ENCODE measurements around the gene APOL5. TPM values are rescaled to one million over a fixed set of nuclear protein-coding genes. Genes with fewer than 3 reads are reported as not detected.
A peak's percentile ranks its signal among the peaks of the same experiment; 100 is the strongest.
"Not testable (repeated sequence)": the region's sequence is repeated elsewhere in the genome, so short reads cannot be mapped to it uniquely, and the experiment has no call there.

The APOL5 gene, protein sequence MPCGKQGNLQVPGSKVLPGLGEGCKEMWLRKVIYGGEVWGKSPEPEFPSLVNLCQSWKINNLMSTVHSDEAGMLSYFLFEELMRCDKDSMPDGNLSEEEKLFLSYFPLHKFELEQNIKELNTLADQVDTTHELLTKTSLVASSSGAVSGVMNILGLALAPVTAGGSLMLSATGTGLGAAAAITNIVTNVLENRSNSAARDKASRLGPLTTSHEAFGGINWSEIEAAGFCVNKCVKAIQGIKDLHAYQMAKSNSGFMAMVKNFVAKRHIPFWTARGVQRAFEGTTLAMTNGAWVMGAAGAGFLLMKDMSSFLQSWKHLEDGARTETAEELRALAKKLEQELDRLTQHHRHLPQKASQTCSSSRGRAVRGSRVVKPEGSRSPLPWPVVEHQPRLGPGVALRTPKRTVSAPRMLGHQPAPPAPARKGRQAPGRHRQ
- total RNA-seq (not detected), total RNA-seq (0 to 0.08 (median 0) reads per million in 29 experiments)
- total RNA-seq (2013), result not detected

DNA sequence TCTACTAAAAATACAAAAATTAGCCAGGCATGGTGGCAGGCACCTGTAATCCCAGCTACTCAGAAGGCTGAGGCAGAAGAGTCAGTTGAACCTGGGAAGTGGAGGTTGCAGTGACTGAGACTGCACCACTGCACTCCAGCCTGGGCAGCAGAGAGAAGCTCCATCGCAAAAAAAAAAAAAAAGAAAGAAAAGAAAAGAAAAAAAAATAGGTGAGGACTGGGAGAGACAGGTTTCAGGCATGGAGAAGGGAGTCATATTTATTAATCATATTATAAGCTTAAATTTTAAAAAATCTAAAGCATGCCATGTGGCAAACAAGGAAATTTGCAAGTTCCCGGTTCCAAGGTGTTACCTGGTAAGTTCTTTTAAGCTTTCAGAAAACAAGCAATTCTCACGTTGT lies at the start of gene APOL5:
Gene APOL5, plus strand, starts transcription at position 301 of the 400 bp plus-strand sequence. Its CDS starts 0 bp downstream, at position 301.
- Mint-ChIP-seq H3K36me3 (no peaks in the 10 kb centered on the region), H3K9me3 (peaks cover 6 to 12% (median 8%) of the 10 kb centered on the region in 3 donors), H3K27me3 (peaks cover 12 to 17% of the 10 kb centered on the region in 2 donors), H3K4me3 (no peak within 1 kb of the TSS), H3K4me1 (no peaks in the 10 kb centered on the region), H3K27ac (no peak within 1 kb of the TSS)
- Histone ChIP-seq H3K4me3 (ENCODE audit: control insufficient read depth in 1 of 2, extremely low read depth in 1 of 2, low read length in 1 of 2) (no peak within 1 kb of the TSS), H3K27me3 (replicated peaks in 1 of 2; ENCODE audit: control insufficient read depth in 2 of 2, extremely low read depth in 1 of 2, insufficient read depth in 2 of 2, low read length in 1 of 2) (peaks cover 0 to 5% of the 10 kb centered on the region in 2 experiments), H3K9me3 (no peaks in the 10 kb centered on the region), H3K27ac (ENCODE audit: low read length) (no peak within 1 kb of the TSS), H3K36me3 (ENCODE audit: control insufficient read depth in 2 of 2, extremely low read depth in 1 of 2, insufficient read depth in 1 of 2, low read length in 1 of 2) (no peaks in the 10 kb centered on the region), H3K4me1 (ENCODE audit: control insufficient read depth in 1 of 2, extremely low read depth in 1 of 2, insufficient read depth in 2 of 2, low read length in 2 of 2) (no peaks in the 10 kb centered on the region)
- ChIA-PET POLR2A (no interaction called here), CTCF (interaction anchor here in 1 of 2 donors (0.6 kb wide), 1 partner anchor 148 kb away, joined by 8 read pairs; no protein-coding TSS in a partner anchor)
- DNase-seq (no peak), ATAC-seq (replicated peaks in 1 of 4) (no peak)
- WGBS (ENCODE audit: insufficient coverage), result no CpG with 5 or more reads among the region's 3 CpGs

GRCh38 chr22:35674335-35674734 lies 43.3 kb upstream of the APOL5 start:
- DNase-seq (no peak), ATAC-seq (replicated peaks in 1 of 4) (no peak)
- CTCF ChIA-PET, result no interaction called here
- Mint-ChIP-seq H3K27me3 (no peaks in the 10 kb centered on the region), H3K9me3 (peaks cover 0 to 12% (median 4%) of the 10 kb centered on the region in 3 donors), H3K36me3 (peaks cover 25% of the 10 kb centered on the region), H3K27ac (no peak overlapping the region), H3K4me3 (no peak overlapping the region), H3K4me1 (peaks cover 0 to 2% (median under 1%) of the 10 kb centered on the region in 3 donors)
- no peak overlapping the region for H3K4me3 ChIP-seq (ENCODE audit: control insufficient read depth in 1 of 2, extremely low read depth in 1 of 2, low read length in 1 of 2)
- no peak overlapping the region for H3K27ac ChIP-seq (ENCODE audit: low read length)
- H3K27me3 ChIP-seq (replicated peaks in 1 of 2; ENCODE audit: control insufficient read depth in 2 of 2, extremely low read depth in 1 of 2, insufficient read depth in 2 of 2, low read length in 1 of 2), result no peaks in the 10 kb centered on the region
- H3K36me3 ChIP-seq (ENCODE audit: control insufficient read depth in 2 of 2, extremely low read depth in 1 of 2, insufficient read depth in 1 of 2, low read length in 1 of 2), result no peaks in the 10 kb centered on the region
- no peaks in the 10 kb centered on the region for H3K4me1 ChIP-seq (ENCODE audit: control insufficient read depth in 1 of 2, extremely low read depth in 1 of 2, insufficient read depth in 2 of 2, low read length in 2 of 2)
- POLR2A ChIA-PET, result no interaction called here
- peaks cover 4% of the 10 kb centered on the region for H3K9me3 ChIP-seq

- H3K27ac Mint-ChIP-seq; H3K4me3 Mint-ChIP-seq; H3K9me3 ChIP-seq; H3K4me1 Mint-ChIP-seq; DNase-seq; H3K4me3 ChIP-seq (ENCODE audit: control insufficient read depth in 1 of 2, extremely low read depth in 1 of 2, low read length in 1 of 2); ATAC-seq (replicated peaks in 1 of 4); H3K27me3 ChIP-seq (replicated peaks in 1 of 2; ENCODE audit: control insufficient read depth in 2 of 2, extremely low read depth in 1 of 2, insufficient read depth in 2 of 2, low read length in 1 of 2); POLR2A ChIA-PET; H3K27me3 Mint-ChIP-seq; H3K27ac ChIP-seq (ENCODE audit: low read length); H3K4me1 ChIP-seq (ENCODE audit: control insufficient read depth in 1 of 2, extremely low read depth in 1 of 2, insufficient read depth in 2 of 2, low read length in 2 of 2); H3K36me3 ChIP-seq (ENCODE audit: control insufficient read depth in 2 of 2, extremely low read depth in 1 of 2, insufficient read depth in 1 of 2, low read length in 1 of 2); CTCF ChIA-PET: not testable (repeated sequence)
- 38% methylated on average over 1 of the region's 1 CpG for WGBS (ENCODE audit: insufficient coverage)
- H3K36me3 Mint-ChIP-seq, result peaks cover 25% of the 10 kb centered on the region
- peaks cover 0 to 12% (median 4%) of the 10 kb centered on the region in 3 donors for H3K9me3 Mint-ChIP-seq
Observed at GRCh38 chr22:35676065-35676464, 41.6 kb upstream of the APOL5 start.

- 89% methylated on average over 3 of the region's 7 CpGs for WGBS (ENCODE audit: insufficient coverage)
- ChIA-PET CTCF (no interaction called here), POLR2A (no interaction called here)
- Histone ChIP-seq H3K36me3 (ENCODE audit: control insufficient read depth in 2 of 2, extremely low read depth in 1 of 2, insufficient read depth in 1 of 2, low read length in 1 of 2) (no peaks in the 10 kb centered on the region), H3K9me3 (no peaks in the 10 kb centered on the region), H3K4me3 (ENCODE audit: control insufficient read depth in 1 of 2, extremely low read depth in 1 of 2, low read length in 1 of 2) (no peak overlapping the region), H3K27me3 (replicated peaks in 1 of 2; ENCODE audit: control insufficient read depth in 2 of 2, extremely low read depth in 1 of 2, insufficient read depth in 2 of 2, low read length in 1 of 2) (no peaks in the 10 kb centered on the region), H3K27ac (ENCODE audit: low read length) (no peak overlapping the region), H3K4me1 (ENCODE audit: control insufficient read depth in 1 of 2, extremely low read depth in 1 of 2, insufficient read depth in 2 of 2, low read length in 2 of 2) (no peaks in the 10 kb centered on the region)
- peaks cover 23% of the 10 kb centered on the region for H3K36me3 Mint-ChIP-seq
- H3K9me3 Mint-ChIP-seq, result peaks cover 3 to 16% (median 4%) of the 10 kb centered on the region in 3 donors
- no peak overlapping the region for H3K4me3 Mint-ChIP-seq
- H3K27ac Mint-ChIP-seq, result no peak overlapping the region
- peaks cover 0 to 6% (median 4%) of the 10 kb centered on the region in 3 donors for H3K4me1 Mint-ChIP-seq
- no peak for ATAC-seq (replicated peaks in 1 of 4)
- no peaks in the 10 kb centered on the region for H3K27me3 Mint-ChIP-seq
- DNase-seq, result no peak
Observed at GRCh38 chr22:35677460-35678187, 40.0 kb upstream of the APOL5 start.

- H3K4me3 ChIP-seq (ENCODE audit: control insufficient read depth in 1 of 2, extremely low read depth in 1 of 2, low read length in 1 of 2), result no peak overlapping the region
- no CpG with 5 or more reads among the region's 2 CpGs for WGBS (ENCODE audit: insufficient coverage)
- DNase-seq, result no peak
- no peak for ATAC-seq (replicated peaks in 1 of 4)
- no peaks in the 10 kb centered on the region for H3K9me3 ChIP-seq
- peaks cover 3 to 16% (median 4%) of the 10 kb centered on the region in 3 donors for H3K9me3 Mint-ChIP-seq
- no peak overlapping the region for H3K27ac ChIP-seq (ENCODE audit: low read length)
- no peaks in the 10 kb centered on the region for H3K36me3 ChIP-seq (ENCODE audit: control insufficient read depth in 2 of 2, extremely low read depth in 1 of 2, insufficient read depth in 1 of 2, low read length in 1 of 2)
- ChIA-PET POLR2A (interaction anchor here in 1 of 2 donors (0.7 kb wide), 1 partner anchor 18 kb away, joined by 3 read pairs; no protein-coding TSS in a partner anchor), CTCF (no interaction called here)
- H3K27me3 Mint-ChIP-seq, result no peaks in the 10 kb centered on the region
- no peak overlapping the region for H3K4me3 Mint-ChIP-seq
- H3K4me1 ChIP-seq (ENCODE audit: control insufficient read depth in 1 of 2, extremely low read depth in 1 of 2, insufficient read depth in 2 of 2, low read length in 2 of 2), result no peaks in the 10 kb centered on the region
- H3K36me3 Mint-ChIP-seq, result peaks cover 16% of the 10 kb centered on the region
- H3K27me3 ChIP-seq (replicated peaks in 1 of 2; ENCODE audit: control insufficient read depth in 2 of 2, extremely low read depth in 1 of 2, insufficient read depth in 2 of 2, low read length in 1 of 2), result no peaks in the 10 kb centered on the region
- no peak overlapping the region for H3K27ac Mint-ChIP-seq
- peaks cover 0 to 6% (median 4%) of the 10 kb centered on the region in 3 donors for H3K4me1 Mint-ChIP-seq
Observed at GRCh38 chr22:35678836-35679235, 38.8 kb upstream of the APOL5 start.

DNA sequence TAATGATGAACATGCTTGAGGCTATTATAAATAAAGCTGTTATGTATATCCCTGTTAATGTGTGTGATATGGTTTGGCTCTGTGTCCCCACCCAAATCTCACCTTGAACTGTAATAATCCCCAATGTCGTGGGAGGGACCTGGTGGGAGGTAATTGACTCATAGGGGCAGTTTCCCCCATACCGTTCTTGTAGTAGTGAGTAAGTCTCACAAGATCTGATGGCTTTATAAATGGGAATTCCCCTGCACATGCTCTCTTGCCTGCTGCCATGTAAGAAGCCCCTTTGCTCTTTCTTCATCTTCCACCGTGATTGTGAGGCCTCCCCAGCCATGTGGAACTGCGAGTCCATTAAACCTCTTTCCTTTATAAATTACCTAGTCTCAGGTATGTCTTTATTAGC lies 38.2 kb upstream of the APOL5 start:
- peaks cover 3 to 16% (median 4%) of the 10 kb centered on the region in 3 donors for H3K9me3 Mint-ChIP-seq
- ATAC-seq (replicated peaks in 1 of 4); H3K27me3 ChIP-seq (replicated peaks in 1 of 2; ENCODE audit: control insufficient read depth in 2 of 2, extremely low read depth in 1 of 2, insufficient read depth in 2 of 2, low read length in 1 of 2); H3K36me3 ChIP-seq (ENCODE audit: control insufficient read depth in 2 of 2, extremely low read depth in 1 of 2, insufficient read depth in 1 of 2, low read length in 1 of 2); H3K4me1 Mint-ChIP-seq; H3K4me3 Mint-ChIP-seq; POLR2A ChIA-PET; H3K9me3 ChIP-seq; H3K27ac ChIP-seq (ENCODE audit: low read length); H3K4me3 ChIP-seq (ENCODE audit: control insufficient read depth in 1 of 2, extremely low read depth in 1 of 2, low read length in 1 of 2); H3K4me1 ChIP-seq (ENCODE audit: control insufficient read depth in 1 of 2, extremely low read depth in 1 of 2, insufficient read depth in 2 of 2, low read length in 2 of 2); CTCF ChIA-PET; H3K27ac Mint-ChIP-seq; H3K27me3 Mint-ChIP-seq: not testable (repeated sequence)
- H3K36me3 Mint-ChIP-seq, result peaks cover 12% of the 10 kb centered on the region
- peak in 1 of 35 experiments; percentile 28 for DNase-seq
- no CpG with 5 or more reads among the region's 4 CpGs for WGBS (ENCODE audit: insufficient coverage)

Data from T-cell (primary cell).